Liver (tissue), 3 donors: ENCODE results near the gene AQP6.

Experiments
- GABPA ChIP-seq, 2 donors: IDR thresholded peaks in 1 of 2; conservative IDR thresholded peaks in 1 of 2; 2 replicates each; pipeline ENCODE4 v1.6.1; 2016; ENCODE audit warnings: antibody characterized with exemption in 2 of 2, mild to moderate bottlenecking in 1 of 2, moderate library complexity in 1 of 2
- TF ChIP-seq, protein P1 (sequence below): fragments of 150-350 bp; IDR thresholded peaks from 2 replicates; pipeline ENCODE4 v1.5.1; 2017; ENCODE audit warnings: improper control_type of control experiment, low read depth, low read length; ENCODE audit not compliant: missing input control
- TF ChIP-seq, protein P2 (sequence below): IDR thresholded peaks from 2 replicates; pipeline ENCODE4 v1.6.1; 2016; ENCODE audit warnings: antibody characterized with exemption
- donor health status: healthy.
- donor health status: healthy.

DNA sequence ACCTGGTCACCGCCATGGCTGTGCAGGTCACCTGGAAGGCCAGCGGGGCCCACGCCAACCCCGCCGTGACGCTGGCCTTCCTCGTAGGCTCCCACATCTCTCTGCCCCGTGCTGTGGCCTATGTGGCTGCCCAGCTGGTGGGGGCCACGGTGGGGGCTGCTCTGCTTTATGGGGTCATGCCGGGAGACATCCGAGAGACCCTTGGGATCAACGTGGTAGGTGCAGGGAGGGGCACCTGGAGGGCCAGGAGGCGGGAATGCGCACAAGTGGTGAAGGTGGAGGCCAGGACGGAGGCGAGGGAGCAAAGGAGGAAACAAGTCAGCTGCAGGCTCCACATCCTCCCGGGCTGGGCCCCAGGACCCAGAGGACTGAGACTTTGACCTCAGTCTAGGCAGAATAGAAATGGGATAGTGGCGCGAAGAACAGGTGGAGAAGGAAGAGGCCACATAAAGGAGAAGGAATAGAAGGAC, 649 bp downstream of the AQP6 start:
- TF ChIP-seq, protein P1, sequence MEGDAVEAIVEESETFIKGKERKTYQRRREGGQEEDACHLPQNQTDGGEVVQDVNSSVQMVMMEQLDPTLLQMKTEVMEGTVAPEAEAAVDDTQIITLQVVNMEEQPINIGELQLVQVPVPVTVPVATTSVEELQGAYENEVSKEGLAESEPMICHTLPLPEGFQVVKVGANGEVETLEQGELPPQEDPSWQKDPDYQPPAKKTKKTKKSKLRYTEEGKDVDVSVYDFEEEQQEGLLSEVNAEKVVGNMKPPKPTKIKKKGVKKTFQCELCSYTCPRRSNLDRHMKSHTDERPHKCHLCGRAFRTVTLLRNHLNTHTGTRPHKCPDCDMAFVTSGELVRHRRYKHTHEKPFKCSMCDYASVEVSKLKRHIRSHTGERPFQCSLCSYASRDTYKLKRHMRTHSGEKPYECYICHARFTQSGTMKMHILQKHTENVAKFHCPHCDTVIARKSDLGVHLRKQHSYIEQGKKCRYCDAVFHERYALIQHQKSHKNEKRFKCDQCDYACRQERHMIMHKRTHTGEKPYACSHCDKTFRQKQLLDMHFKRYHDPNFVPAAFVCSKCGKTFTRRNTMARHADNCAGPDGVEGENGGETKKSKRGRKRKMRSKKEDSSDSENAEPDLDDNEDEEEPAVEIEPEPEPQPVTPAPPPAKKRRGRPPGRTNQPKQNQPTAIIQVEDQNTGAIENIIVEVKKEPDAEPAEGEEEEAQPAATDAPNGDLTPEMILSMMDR, result no peak
- TF ChIP-seq, protein P2, sequence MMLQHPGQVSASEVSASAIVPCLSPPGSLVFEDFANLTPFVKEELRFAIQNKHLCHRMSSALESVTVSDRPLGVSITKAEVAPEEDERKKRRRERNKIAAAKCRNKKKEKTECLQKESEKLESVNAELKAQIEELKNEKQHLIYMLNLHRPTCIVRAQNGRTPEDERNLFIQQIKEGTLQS, result no peak
- TF ChIP-seq GABPA (IDR thresholded peaks at IDR 0.05 in 1 of 2, conservative IDR thresholded peaks at IDR 0.05 in 1 of 2), result no peak
